ENCODE results near the gene OLA1.

- no peak for TF ChIP-seq CTCF (IDR thresholded peaks at IDR 0.05; ENCODE audit: insufficient read depth, low read length, poor library complexity, severe bottlenecking)
- TF ChIP-seq EZH2phosphoT487 (conservative IDR thresholded peaks at IDR 0.05; ENCODE audit: low read length), result no peak
These were observed 33.4 kb upstream of the OLA1 start for GRCh38 chr2:174281736-174282135.
